ENCODE results near the gene TMEM30A.

TMEM30A gene

DNA sequence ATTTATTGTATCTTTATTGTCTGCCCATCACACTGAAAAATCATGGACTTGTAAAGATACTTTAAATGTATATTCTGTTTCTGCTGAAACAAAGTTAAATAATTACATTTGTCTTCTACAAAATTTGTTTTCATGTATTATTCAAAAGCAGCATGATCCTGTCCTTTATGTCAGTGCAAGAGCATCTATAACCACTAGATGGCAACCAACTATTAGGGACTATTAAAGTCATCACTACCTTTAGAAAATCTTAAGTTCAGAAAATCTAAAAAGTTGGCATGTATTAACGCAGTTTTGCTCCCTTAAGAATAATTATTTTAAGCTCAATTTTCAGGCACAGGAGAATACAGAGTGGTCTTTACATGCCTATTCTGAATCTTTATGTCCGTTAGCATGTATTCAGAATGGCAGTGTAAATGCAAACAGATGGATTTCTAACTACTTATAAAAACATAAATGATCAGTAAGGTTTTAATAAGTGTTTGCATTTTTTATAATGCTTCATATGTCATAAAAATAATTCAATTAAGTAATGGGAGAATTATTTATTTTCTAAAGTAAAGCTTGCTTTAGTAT, 17.8 kb downstream of the TMEM30A start:
- TF ChIP-seq ARNT (IDR thresholded peaks at IDR 0.05) (no peak), TARDBP (IDR thresholded peaks at IDR 0.05) (no peak), NFRKB (IDR thresholded peaks at IDR 0.05) (no peak), FOXK2 (IDR thresholded peaks at IDR 0.05) (no peak), ELF4 (IDR thresholded peaks at IDR 0.05) (no peak)
- POLR2A ChIA-PET: interaction anchor here (0.6 kb wide), 2 partner anchors 17 to 23 kb away, joined by 3 read pairs; partner anchors contain the start of genes COX7A2 and TMEM30A
- DNase-seq (ENCODE audit: extremely low spot score): peak; percentile 25
- CTCF ChIA-PET: interaction anchor here (0.7 to 1.2 kb wide), 3 partner anchors 9 to 261 kb away, joined by 3 to 5 read pairs (median 4); no protein-coding TSS in a partner anchor

DNA sequence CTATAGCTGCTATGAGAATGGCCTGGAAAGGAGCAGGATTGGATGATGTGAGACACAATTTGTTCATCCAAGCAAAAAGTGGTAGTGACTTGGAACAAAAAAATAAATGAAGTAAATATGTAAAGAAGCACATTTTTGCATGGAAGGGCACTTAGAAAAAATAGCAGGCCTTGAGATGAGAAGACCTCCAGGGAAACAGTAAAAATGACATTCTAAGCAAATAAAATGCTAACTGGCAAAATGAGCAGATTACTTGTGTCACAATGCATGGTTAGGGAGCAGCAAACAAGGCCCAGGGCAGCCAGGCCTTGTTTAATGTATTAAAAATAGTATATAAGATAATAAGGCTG, 21.2 kb downstream of the TMEM30A start:
- no peak for DNase-seq (ENCODE audit: extremely low spot score)
- ChIA-PET CTCF (no interaction called here), POLR2A (no interaction called here)
- no peak for TF ChIP-seq ZNF384 (IDR thresholded peaks at IDR 0.05)

DNA sequence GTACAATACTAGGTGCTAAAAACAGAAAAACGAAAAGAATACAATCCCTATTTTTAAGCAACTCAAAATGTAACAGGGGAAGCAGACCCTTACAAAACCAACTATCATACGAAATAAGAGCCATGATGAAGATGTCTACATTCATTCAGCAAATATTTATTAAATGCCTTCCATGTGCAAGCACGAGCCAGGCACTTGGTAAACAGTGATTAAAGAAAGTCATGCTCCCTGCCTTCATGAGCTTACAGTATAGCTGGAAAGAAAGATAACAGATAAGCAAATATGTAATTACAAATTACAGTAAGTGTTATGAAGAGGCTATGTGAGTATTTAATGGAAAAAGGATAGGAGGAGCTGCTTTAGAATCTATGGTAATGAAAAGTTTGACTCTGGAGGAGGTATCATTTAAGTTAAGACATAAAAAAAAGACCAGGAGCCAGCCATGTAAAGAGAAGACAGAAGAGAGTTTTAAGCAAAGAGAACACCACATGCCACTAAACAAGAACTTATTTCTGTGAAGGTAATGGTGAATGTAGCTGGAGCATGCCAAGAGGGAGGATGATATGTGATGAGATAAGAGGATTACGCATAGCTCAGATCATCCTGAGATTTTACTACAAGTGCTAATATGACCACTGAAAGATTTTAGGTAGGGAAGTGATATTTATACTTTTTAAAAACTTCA, 21.7 kb downstream of the TMEM30A start:
- ChIA-PET CTCF (no interaction called here), POLR2A (no interaction called here)
- DNase-seq (ENCODE audit: extremely low spot score): no peak
- TF ChIP-seq SUZ12 (IDR thresholded peaks at IDR 0.05) (no peak), FOXA1 (IDR thresholded peaks at IDR 0.05) (no peak), LEF1 (IDR thresholded peaks at IDR 0.05; ENCODE audit: borderline replicate concordance) (no peak), FOXK2 (IDR thresholded peaks at IDR 0.05) (no peak), ARNT (IDR thresholded peaks at IDR 0.05) (no peak), FOXM1 (IDR thresholded peaks at IDR 0.05; ENCODE audit: borderline replicate concordance) (no peak), L3MBTL2 (conservative IDR thresholded peaks at IDR 0.05) (no peak), ZNF384 (IDR thresholded peaks at IDR 0.05) (no peak), HDGF (IDR thresholded peaks at IDR 0.05; ENCODE audit: borderline replicate concordance) (no peak), BHLHE40 (IDR thresholded peaks at IDR 0.05; ENCODE audit: borderline replicate concordance) (no peak), NFRKB (IDR thresholded peaks at IDR 0.05) (no peak), CTBP1 (IDR thresholded peaks at IDR 0.05; ENCODE audit: borderline replicate concordance) (no peak), SP1 (IDR thresholded peaks at IDR 0.05) (no peak), ELF4 (IDR thresholded peaks at IDR 0.05) (no peak), TARDBP (IDR thresholded peaks at IDR 0.05) (no peak)
- TF ChIP-seq, protein P1, sequence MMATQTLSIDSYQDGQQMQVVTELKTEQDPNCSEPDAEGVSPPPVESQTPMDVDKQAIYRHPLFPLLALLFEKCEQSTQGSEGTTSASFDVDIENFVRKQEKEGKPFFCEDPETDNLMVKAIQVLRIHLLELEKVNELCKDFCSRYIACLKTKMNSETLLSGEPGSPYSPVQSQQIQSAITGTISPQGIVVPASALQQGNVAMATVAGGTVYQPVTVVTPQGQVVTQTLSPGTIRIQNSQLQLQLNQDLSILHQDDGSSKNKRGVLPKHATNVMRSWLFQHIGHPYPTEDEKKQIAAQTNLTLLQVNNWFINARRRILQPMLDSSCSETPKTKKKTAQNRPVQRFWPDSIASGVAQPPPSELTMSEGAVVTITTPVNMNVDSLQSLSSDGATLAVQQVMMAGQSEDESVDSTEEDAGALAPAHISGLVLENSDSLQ (IDR thresholded peaks at IDR 0.05): no peak

DNA sequence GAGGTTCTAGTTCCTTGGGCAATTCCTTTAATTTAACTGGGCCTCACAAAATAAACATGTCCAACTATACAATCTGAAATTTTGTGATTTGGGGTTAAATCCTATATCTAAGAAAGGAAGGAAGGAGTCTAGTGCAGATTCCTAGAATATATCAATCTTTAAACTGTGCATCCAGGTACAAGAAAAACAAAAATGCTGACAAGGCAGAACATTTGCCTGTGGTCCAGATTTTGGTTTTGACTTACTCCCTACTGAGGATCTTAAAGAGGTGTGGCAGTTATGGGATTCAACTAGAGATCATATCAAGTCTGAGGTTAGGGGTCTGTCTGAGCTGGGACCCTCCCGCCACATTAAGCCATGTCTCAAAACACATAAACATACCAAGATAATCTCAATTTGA, 23.3 kb downstream of the TMEM30A start:
- ChIA-PET CTCF (no interaction called here), POLR2A (interaction anchor here (0.9 kb wide), 1 partner anchor 17 kb away, joined by 3 read pairs; the partner anchor contains the start of gene COX7A2)
- no peak for DNase-seq (ENCODE audit: extremely low spot score)
- TF ChIP-seq FOXK2 (IDR thresholded peaks at IDR 0.05) (no peak), LEF1 (IDR thresholded peaks at IDR 0.05; ENCODE audit: borderline replicate concordance) (no peak), ELF4 (IDR thresholded peaks at IDR 0.05) (no peak), SUZ12 (IDR thresholded peaks at IDR 0.05) (no peak), L3MBTL2 (conservative IDR thresholded peaks at IDR 0.05) (no peak), NFRKB (IDR thresholded peaks at IDR 0.05) (no peak), CTBP1 (IDR thresholded peaks at IDR 0.05; ENCODE audit: borderline replicate concordance) (no peak), BHLHE40 (IDR thresholded peaks at IDR 0.05; ENCODE audit: borderline replicate concordance) (no peak), HDGF (IDR thresholded peaks at IDR 0.05; ENCODE audit: borderline replicate concordance) (no peak), ARNT (IDR thresholded peaks at IDR 0.05) (no peak), SP1 (IDR thresholded peaks at IDR 0.05) (no peak)
- TF ChIP-seq, protein P1 (IDR thresholded peaks at IDR 0.05): no peak

DNA sequence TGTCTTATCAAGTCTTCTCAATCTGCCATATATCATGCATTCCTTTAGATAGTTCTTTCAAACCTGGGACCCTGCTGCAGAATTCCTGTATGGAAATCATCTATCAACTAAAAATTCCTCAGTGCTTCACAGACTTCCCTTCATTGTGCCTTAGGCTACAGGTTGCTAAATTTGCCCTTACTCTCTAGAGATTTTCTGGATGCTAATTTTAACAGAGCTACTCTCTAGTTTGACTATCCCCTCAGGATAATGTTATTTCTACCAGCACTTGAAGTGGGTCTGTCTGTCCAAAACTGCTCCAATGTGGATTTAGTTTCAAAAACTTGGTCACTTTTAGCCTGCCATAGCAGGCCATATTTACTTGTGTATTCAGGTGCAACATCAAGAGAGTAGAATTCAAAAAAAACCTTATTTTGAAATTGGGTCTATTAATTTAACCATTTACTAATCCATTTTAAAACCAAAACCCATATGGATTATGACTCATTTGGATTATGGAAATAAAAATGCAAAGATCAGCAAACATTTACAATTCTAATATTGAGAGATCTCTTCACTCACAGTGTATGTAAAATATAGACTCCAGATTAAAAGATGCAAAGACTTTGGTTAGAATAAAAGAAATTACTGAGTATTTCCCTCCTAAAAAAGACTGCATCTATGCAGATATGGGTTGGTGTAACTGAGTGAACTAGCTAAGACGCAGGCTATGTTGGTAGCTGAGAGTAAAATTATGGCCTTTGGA, 27.1 kb downstream of the TMEM30A start:
- TF ChIP-seq FOXK2 (IDR thresholded peaks at IDR 0.05) (no peak), TARDBP (IDR thresholded peaks at IDR 0.05) (no peak), BHLHE40 (IDR thresholded peaks at IDR 0.05; ENCODE audit: borderline replicate concordance) (no peak), SP1 (IDR thresholded peaks at IDR 0.05) (no peak), L3MBTL2 (conservative IDR thresholded peaks at IDR 0.05) (no peak), CTBP1 (IDR thresholded peaks at IDR 0.05; ENCODE audit: borderline replicate concordance) (no peak), SUZ12 (IDR thresholded peaks at IDR 0.05) (no peak), ZNF384 (IDR thresholded peaks at IDR 0.05) (no peak), ELF4 (IDR thresholded peaks at IDR 0.05) (no peak)
- TF ChIP-seq, protein P1 (IDR thresholded peaks at IDR 0.05): no peak
- ChIA-PET POLR2A (interaction anchor here (1.3 kb wide), 2 partner anchors 14 to 27 kb away, joined by 3 to 6 read pairs; partner anchors contain the start of genes COX7A2 and TMEM30A), CTCF (no interaction called here)
- no peak for DNase-seq (ENCODE audit: extremely low spot score)

DNA sequence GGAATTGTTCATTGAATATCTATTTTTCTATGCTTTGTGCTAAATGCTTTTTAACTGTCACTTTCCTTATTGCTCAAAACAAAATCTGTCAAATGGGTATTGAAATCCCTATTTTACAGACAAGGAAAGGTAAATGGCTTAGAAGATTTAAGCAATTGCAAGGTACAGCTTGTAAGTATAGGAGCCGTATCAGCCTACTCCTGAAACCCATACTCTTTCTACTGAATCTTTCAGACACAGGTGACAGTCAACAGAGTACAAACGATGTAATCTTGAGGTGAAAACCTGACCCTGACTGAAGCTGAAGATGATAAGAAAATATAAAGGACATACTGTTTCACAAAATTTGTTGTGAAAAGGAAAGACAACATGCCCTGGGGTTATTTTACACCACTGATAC, 34.0 kb downstream of the TMEM30A start:
- TF ChIP-seq LEF1 (IDR thresholded peaks at IDR 0.05; ENCODE audit: borderline replicate concordance) (no peak), FOXK2 (IDR thresholded peaks at IDR 0.05) (no peak), TARDBP (IDR thresholded peaks at IDR 0.05) (no peak), ZNF384 (IDR thresholded peaks at IDR 0.05) (no peak), NFRKB (IDR thresholded peaks at IDR 0.05) (no peak), FOXM1 (IDR thresholded peaks at IDR 0.05; ENCODE audit: borderline replicate concordance) (no peak), ARNT (IDR thresholded peaks at IDR 0.05) (no peak), L3MBTL2 (conservative IDR thresholded peaks at IDR 0.05) (no peak), CTBP1 (IDR thresholded peaks at IDR 0.05; ENCODE audit: borderline replicate concordance) (no peak), ELF4 (IDR thresholded peaks at IDR 0.05) (no peak), SUZ12 (IDR thresholded peaks at IDR 0.05) (no peak), FOXA1 (IDR thresholded peaks at IDR 0.05) (no peak), SP1 (IDR thresholded peaks at IDR 0.05) (no peak), HDGF (IDR thresholded peaks at IDR 0.05; ENCODE audit: borderline replicate concordance) (no peak)
- TF ChIP-seq, protein P1 (IDR thresholded peaks at IDR 0.05): no peak
- ChIA-PET CTCF (no interaction called here), POLR2A (no interaction called here)
- DNase-seq (ENCODE audit: extremely low spot score): no peak

All from HEK293T (cell line).